A549 (cell line): ENCODE data around the gene CD99. TPM values are rescaled to one million over a fixed set of nuclear protein-coding genes. Genes with fewer than 3 reads are reported as not detected.

ENCODE experiments used
- ATAC-seq, 2 experiments: fragments of 200-7000 bp in 1 of 2; fragments of >200 bp in 1 of 2; cut with Nextera tagmentation in 1 of 2; cut with Tn5 transposase in 1 of 2; 3 replicates each; pipeline versions ENCODE4 v1.8.0 to v1.9.1; 2018 to 2020; ENCODE audit warnings: mild to moderate bottlenecking in 1 of 2, moderate library complexity in 1 of 2
- CTCF ChIA-PET: fragments of 300-600 bp; sonication (Branson Sonifier 250); formaldehyde crosslinking; extraction: SDS; loops from one replicate; lab custom pipeline; 2021; ENCODE audit warnings: antibody characterized with exemption, inconsistent platforms; lab: Yijun Ruan, JAX
- POLR2A ChIA-PET: fragments of 350-600 bp; formaldehyde crosslinking; extraction: SDS; loops from one replicate; lab custom pipeline; 2021; ENCODE audit warnings: antibody characterized with exemption, inconsistent platforms; lab: Yijun Ruan, JAX
- DNase-seq, 2 experiments: peaks; one replicate each; pipeline versions ENCODE4 v3.0.0 to v3.0.0-alpha.2; 2011 to 2016; ENCODE audit warnings: low read depth in 1 of 2, low spot score in 1 of 2
- FAIRE-seq: peaks from 2 replicates; lab custom pipeline; 2011; peaks lifted over from hg19 to GRCh38; lab: Jason Lieb, UNC
- H3K27ac ChIP-seq, 2 experiments: fragments of >200 bp; sonication (Bioruptor Twin); formaldehyde crosslinking; 3 replicates each; pipeline ENCODE4 v1.5.1; 2016 to 2017
- H3K4me1 ChIP-seq: fragments of >200 bp; sonication (Bioruptor Twin); formaldehyde crosslinking; 3 replicates; pipeline ENCODE4 v1.6.1; 2016
- H3K4me2 ChIP-seq: fragments of >200 bp; sonication (Bioruptor Twin); formaldehyde crosslinking; 3 replicates; pipeline ENCODE4 v1.6.1; 2016
- H3K4me3 ChIP-seq: fragments of >200 bp; sonication (Bioruptor Twin); formaldehyde crosslinking; 3 replicates; pipeline ENCODE4 v1.5.1; 2016
- H3K9me3 ChIP-seq: fragments of >200 bp; sonication (Bioruptor Twin); formaldehyde crosslinking; 3 replicates; pipeline ENCODE4 v1.6.1; 2016
- ATOH8 ChIP-seq: fragments of 250-450 bp; sonication (Bioruptor Pico); IDR thresholded peaks from 2 replicates; pipeline ENCODE4 v1.5.0; 2020; ENCODE audit warnings: low read depth, mild to moderate bottlenecking, moderate library complexity
- CEBPB ChIP-seq, 2 experiments: fragments of >200 bp in 1 of 2; sonication (Bioruptor Twin) in 1 of 2; formaldehyde crosslinking in 1 of 2; IDR thresholded peaks; 2 replicates each; pipeline ENCODE4 v1.6.1; 2012 to 2016
- CHD2 ChIP-seq: fragments of 150-350 bp; IDR thresholded peaks from 2 replicates; pipeline ENCODE4 v1.6.1; 2014; ENCODE audit warnings: low read length; ENCODE audit not compliant: partially characterized antibody
- EHF ChIP-seq: fragments of 250-450 bp; sonication (Bioruptor Pico); IDR thresholded peaks from 2 replicates; pipeline ENCODE4 v1.5.0; 2020; ENCODE audit warnings: mild to moderate bottlenecking
- EHMT2 ChIP-seq: fragments of 200-600 bp; sonication (generic); IDR thresholded peaks from 2 replicates; pipeline ENCODE4 v1.6.1; 2016; ENCODE audit warnings: antibody characterized with exemption, low read depth, mild to moderate bottlenecking, moderate library complexity
- EP300 ChIP-seq, 2 experiments: fragments of >200 bp; sonication (Bioruptor Twin); formaldehyde crosslinking; IDR thresholded peaks; 2 replicates in 1 of 2; 3 replicates in 1 of 2; pipeline ENCODE4 v1.6.1; 2016 to 2017
- ESRRA ChIP-seq: fragments of 150-350 bp; IDR thresholded peaks from 2 replicates; pipeline ENCODE4 v1.6.1; 2014; ENCODE audit warnings: mild to moderate bottlenecking, low read length, borderline replicate concordance
- FOSB ChIP-seq: fragments of 250-450 bp; sonication (Bioruptor Pico); IDR thresholded peaks from 2 replicates; pipeline ENCODE4 v1.5.0; 2020; ENCODE audit warnings: mild to moderate bottlenecking, moderate library complexity
- FOSL2 ChIP-seq, 2 experiments: fragments of 450-650 bp in 1 of 2; fragments of >200 bp in 1 of 2; sonication (Bioruptor Twin) in 1 of 2; formaldehyde crosslinking; IDR thresholded peaks; 2 replicates each; pipeline versions ENCODE4 v1.5.0 to v1.6.1; 2016 to 2020; ENCODE audit warnings: mild to moderate bottlenecking in 1 of 2, moderate library complexity in 1 of 2
- FOXS1 ChIP-seq: fragments of 250-450 bp; sonication (Bioruptor Pico); IDR thresholded peaks from 2 replicates; pipeline ENCODE4 v1.5.0; 2020; ENCODE audit warnings: mild to moderate bottlenecking, moderate library complexity
- GATA3 ChIP-seq: IDR thresholded peaks from 2 replicates; pipeline ENCODE4 v1.6.1; 2012; ENCODE audit warnings: borderline replicate concordance
- HDAC2 ChIP-seq: fragments of 200-600 bp; sonication (generic); IDR thresholded peaks from 2 replicates; pipeline ENCODE4 v1.6.1; 2016
- HOXB13 ChIP-seq: fragments of 250-450 bp; sonication (Bioruptor Pico); IDR thresholded peaks from 2 replicates; pipeline ENCODE4 v1.5.0; 2020; ENCODE audit warnings: low read depth, mild to moderate bottlenecking, moderate library complexity
- JUN ChIP-seq, 2 experiments: fragments of >200 bp; sonication (Bioruptor Twin); formaldehyde crosslinking; IDR thresholded peaks; 2 replicates in 1 of 2; 3 replicates in 1 of 2; pipeline ENCODE4 v1.6.1; 2016 to 2017
- JUNB ChIP-seq: fragments of >200 bp; sonication (Bioruptor Twin); formaldehyde crosslinking; IDR thresholded peaks from 2 replicates; pipeline ENCODE4 v1.6.1; 2016
- KDM1A ChIP-seq: fragments of 200-600 bp; sonication (generic); IDR thresholded peaks from 2 replicates; pipeline ENCODE4 v1.6.1; 2016; ENCODE audit warnings: low read depth, mild to moderate bottlenecking
- KDM5A ChIP-seq: fragments of 200-600 bp; sonication (generic); IDR thresholded peaks from 2 replicates; pipeline ENCODE4 v1.6.1; 2016; ENCODE audit warnings: antibody characterized with exemption, mild to moderate bottlenecking
- MYC ChIP-seq: IDR thresholded peaks from 2 replicates; pipeline ENCODE4 v1.6.1; 2012; ENCODE audit warnings: mild to moderate bottlenecking, inconsistent platforms, low read length, improper control_type of control experiment, borderline replicate concordance
- NR3C1 ChIP-seq: fragments of >200 bp; sonication (Bioruptor Twin); formaldehyde crosslinking; IDR thresholded peaks from 3 replicates; pipeline ENCODE4 v1.6.1; 2017
- PHF8 ChIP-seq: fragments of 200-600 bp; sonication (generic); IDR thresholded peaks from 2 replicates; pipeline ENCODE4 v1.6.1; 2016; ENCODE audit warnings: low read depth, mild to moderate bottlenecking, antibody characterized with exemption, moderate library complexity, borderline replicate concordance
- POLR2A ChIP-seq: IDR thresholded peaks from 2 replicates; pipeline ENCODE4 v1.6.1; 2012; ENCODE audit warnings: mild to moderate bottlenecking, low read length
- RNF2 ChIP-seq: fragments of 200-600 bp; sonication (generic); IDR thresholded peaks from 2 replicates; pipeline ENCODE4 v1.6.1; 2016; ENCODE audit warnings: low read depth, mild to moderate bottlenecking, antibody characterized with exemption, moderate library complexity, borderline replicate concordance
- SREBF2 ChIP-seq: fragments of 450-650 bp; IDR thresholded peaks from 2 replicates; pipeline ENCODE4 v1.6.1; 2014; ENCODE audit warnings: mild to moderate bottlenecking, moderate library complexity
- TFCP2L1 ChIP-seq: fragments of 250-450 bp; sonication (Bioruptor Pico); IDR thresholded peaks from 2 replicates; pipeline ENCODE4 v1.5.0; 2021; ENCODE audit warnings: mild to moderate bottlenecking
- TP53 ChIP-seq: fragments of 250-450 bp; sonication (Bioruptor Pico); IDR thresholded peaks from 2 replicates; pipeline ENCODE4 v1.5.0; 2021; ENCODE audit warnings: mild to moderate bottlenecking, moderate library complexity
- ZFP36 ChIP-seq: fragments of 450-650 bp; IDR thresholded peaks from 2 replicates; pipeline ENCODE4 v1.6.1; 2014; ENCODE audit warnings: borderline replicate concordance; ENCODE audit not compliant: partially characterized antibody
- ZNF302 ChIP-seq: fragments of 250-450 bp; sonication (Bioruptor Pico); IDR thresholded peaks from 2 replicates; pipeline ENCODE4 v1.9.0; 2021; ENCODE audit warnings: inconsistent platforms, mild to moderate bottlenecking, moderate library complexity
- ZSCAN20 ChIP-seq: fragments of 250-450 bp; sonication (Bioruptor Pico); IDR thresholded peaks from 2 replicates; pipeline ENCODE4 v1.8.0; 2022; ENCODE audit warnings: mild to moderate bottlenecking, moderate library complexity
- WGBS: methylation state at CpG from one replicate; pipeline ENCODE4 v1.1.6; 2017; ENCODE audit errors: missing lambda C conversion rate; 5-methylcytosine and 5-hydroxymethylcytosine counted together
- polyA plus RNA-seq, 4 experiments: library from polyadenylated mRNA; depleted of rRNA in 3 of 4; stranded (reverse); fragments of >200 nt; fragmentation: RNase III in 1 of 4; extraction: RNeasy Plus Mini Kit Qiagen cat#74134 plus additional on column Dnase treatment in 1 of 4; gene quantifications; 2 replicates in 3 of 4; 3 replicates in 1 of 4; pipeline ENCODE4 v1.2.3, GENCODE V29; 2011 to 2017
- TF ChIP-seq, protein P1 (sequence below): fragments of 200-600 bp; sonication (generic); IDR thresholded peaks from 2 replicates; pipeline ENCODE4 v1.6.1; 2016; ENCODE audit warnings: antibody characterized with exemption, mild to moderate bottlenecking, moderate library complexity
- TF ChIP-seq, protein P2 (sequence below): fragments of 150-350 bp; IDR thresholded peaks from 2 replicates; pipeline ENCODE4 v1.6.1; 2014; ENCODE audit warnings: low read depth, mild to moderate bottlenecking, low read length
- TF ChIP-seq, protein P3 (sequence below): fragments of 250-450 bp; sonication (Bioruptor Pico); IDR thresholded peaks from 2 replicates; pipeline ENCODE4 v1.5.0; 2021; ENCODE audit warnings: mild to moderate bottlenecking, moderate library complexity, borderline replicate concordance

The CD99 gene
- polyA plus RNA-seq, 2 of the 4 experiments (the other 2 are of a cell fraction), result 136 to 172 TPM

DNA sequence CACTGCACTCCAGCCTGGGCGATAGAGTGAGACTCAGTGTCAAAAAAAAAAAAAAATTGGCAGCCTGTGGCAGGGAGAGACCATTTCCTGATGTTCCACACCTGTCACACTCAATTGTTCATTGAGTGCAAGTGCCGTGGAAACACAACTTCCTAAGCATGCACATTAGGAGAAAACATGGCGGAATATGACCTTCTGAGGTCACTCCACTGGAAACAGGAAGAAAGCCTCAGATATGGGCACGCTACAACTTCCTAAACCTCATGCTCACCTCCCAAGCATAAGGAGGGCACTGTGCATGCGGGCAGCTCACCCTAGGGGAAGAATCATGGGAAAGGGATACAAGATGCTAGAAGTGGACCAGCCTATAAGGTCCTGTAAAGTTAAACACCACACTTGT is 28.5 kb upstream of the CD99 start:
- DNase-seq (no peak), FAIRE-seq (no peak), ATAC-seq (no peak)
- no peak overlapping the region for H3K27ac ChIP-seq
- ChIA-PET POLR2A (no interaction called here), CTCF (no interaction called here)
- no peak overlapping the region for H3K4me2 ChIP-seq
- no peaks in the 10 kb centered on the region for H3K4me1 ChIP-seq
- H3K9me3 ChIP-seq, result no peaks in the 10 kb centered on the region
- no peak overlapping the region for H3K4me3 ChIP-seq
- TF ChIP-seq HDAC2 (no peak), EHF (CRISPR knock-in tag) (no peak), KDM1A (no peak), MYC (no peak), GATA3 (no peak), FOSL2 (IDR thresholded peaks at IDR 0.05) (no peak), FOSL2 (CRISPR knock-in tag; IDR thresholded peaks at IDR 0.05) (no peak), EHMT2 (no peak), TFCP2L1 (CRISPR knock-in tag) (no peak), NR3C1 (no peak), ZFP36 (no peak), POLR2A (no peak)
- TF ChIP-seq, protein P1, sequence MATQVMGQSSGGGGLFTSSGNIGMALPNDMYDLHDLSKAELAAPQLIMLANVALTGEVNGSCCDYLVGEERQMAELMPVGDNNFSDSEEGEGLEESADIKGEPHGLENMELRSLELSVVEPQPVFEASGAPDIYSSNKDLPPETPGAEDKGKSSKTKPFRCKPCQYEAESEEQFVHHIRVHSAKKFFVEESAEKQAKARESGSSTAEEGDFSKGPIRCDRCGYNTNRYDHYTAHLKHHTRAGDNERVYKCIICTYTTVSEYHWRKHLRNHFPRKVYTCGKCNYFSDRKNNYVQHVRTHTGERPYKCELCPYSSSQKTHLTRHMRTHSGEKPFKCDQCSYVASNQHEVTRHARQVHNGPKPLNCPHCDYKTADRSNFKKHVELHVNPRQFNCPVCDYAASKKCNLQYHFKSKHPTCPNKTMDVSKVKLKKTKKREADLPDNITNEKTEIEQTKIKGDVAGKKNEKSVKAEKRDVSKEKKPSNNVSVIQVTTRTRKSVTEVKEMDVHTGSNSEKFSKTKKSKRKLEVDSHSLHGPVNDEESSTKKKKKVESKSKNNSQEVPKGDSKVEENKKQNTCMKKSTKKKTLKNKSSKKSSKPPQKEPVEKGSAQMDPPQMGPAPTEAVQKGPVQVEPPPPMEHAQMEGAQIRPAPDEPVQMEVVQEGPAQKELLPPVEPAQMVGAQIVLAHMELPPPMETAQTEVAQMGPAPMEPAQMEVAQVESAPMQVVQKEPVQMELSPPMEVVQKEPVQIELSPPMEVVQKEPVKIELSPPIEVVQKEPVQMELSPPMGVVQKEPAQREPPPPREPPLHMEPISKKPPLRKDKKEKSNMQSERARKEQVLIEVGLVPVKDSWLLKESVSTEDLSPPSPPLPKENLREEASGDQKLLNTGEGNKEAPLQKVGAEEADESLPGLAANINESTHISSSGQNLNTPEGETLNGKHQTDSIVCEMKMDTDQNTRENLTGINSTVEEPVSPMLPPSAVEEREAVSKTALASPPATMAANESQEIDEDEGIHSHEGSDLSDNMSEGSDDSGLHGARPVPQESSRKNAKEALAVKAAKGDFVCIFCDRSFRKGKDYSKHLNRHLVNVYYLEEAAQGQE, result no peak
- TF ChIP-seq, protein P2, sequence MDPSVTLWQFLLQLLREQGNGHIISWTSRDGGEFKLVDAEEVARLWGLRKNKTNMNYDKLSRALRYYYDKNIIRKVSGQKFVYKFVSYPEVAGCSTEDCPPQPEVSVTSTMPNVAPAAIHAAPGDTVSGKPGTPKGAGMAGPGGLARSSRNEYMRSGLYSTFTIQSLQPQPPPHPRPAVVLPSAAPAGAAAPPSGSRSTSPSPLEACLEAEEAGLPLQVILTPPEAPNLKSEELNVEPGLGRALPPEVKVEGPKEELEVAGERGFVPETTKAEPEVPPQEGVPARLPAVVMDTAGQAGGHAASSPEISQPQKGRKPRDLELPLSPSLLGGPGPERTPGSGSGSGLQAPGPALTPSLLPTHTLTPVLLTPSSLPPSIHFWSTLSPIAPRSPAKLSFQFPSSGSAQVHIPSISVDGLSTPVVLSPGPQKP, result no peak
- WGBS, result 86% methylated on average over 5 of the region's 5 CpGs

DNA sequence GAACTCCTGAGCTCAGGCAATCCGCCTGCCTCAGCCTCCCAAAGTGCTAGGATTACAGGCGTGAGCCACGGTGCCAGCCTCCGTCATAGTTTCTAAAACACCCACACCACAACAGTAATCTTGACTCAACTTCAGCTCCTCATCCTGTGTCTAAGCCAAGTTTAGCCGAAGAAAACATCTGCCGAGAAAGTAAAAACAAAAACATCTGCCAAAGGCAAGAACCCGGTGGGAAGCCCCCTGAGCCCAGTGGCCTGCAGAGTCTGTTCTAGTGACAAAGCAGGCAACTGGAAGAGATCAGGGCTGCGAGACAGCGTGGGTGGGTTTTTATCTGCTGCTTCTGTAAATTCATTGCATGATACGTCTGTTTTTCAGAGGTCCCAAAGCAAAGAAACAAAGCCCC is 26.6 kb upstream of the CD99 start:
- ChIA-PET CTCF (no interaction called here), POLR2A (no interaction called here)
- no peak for FAIRE-seq
- H3K4me2 ChIP-seq, result no peak overlapping the region
- H3K9me3 ChIP-seq, result no peaks in the 10 kb centered on the region
- no peak overlapping the region for H3K27ac ChIP-seq
- TF ChIP-seq JUNB (no peak), ESRRA (no peak), PHF8 (no peak), KDM5A (no peak), CHD2 (no peak), FOSB (CRISPR knock-in tag) (no peak), NR3C1 (no peak), FOXS1 (CRISPR knock-in tag) (no peak), ATOH8 (no peak), HOXB13 (CRISPR knock-in tag) (no peak), CEBPB (IDR thresholded peaks at IDR 0.05) (no peak), ZSCAN20 (CRISPR knock-in tag) (no peak), RNF2 (no peak), ZNF302 (CRISPR knock-in tag) (no peak), EP300 (IDR thresholded peaks at IDR 0.05) (no peak), SREBF2 (no peak), TP53 (CRISPR knock-in tag) (no peak), JUN (IDR thresholded peaks at IDR 0.05) (no peak)
- TF ChIP-seq, protein P3, sequence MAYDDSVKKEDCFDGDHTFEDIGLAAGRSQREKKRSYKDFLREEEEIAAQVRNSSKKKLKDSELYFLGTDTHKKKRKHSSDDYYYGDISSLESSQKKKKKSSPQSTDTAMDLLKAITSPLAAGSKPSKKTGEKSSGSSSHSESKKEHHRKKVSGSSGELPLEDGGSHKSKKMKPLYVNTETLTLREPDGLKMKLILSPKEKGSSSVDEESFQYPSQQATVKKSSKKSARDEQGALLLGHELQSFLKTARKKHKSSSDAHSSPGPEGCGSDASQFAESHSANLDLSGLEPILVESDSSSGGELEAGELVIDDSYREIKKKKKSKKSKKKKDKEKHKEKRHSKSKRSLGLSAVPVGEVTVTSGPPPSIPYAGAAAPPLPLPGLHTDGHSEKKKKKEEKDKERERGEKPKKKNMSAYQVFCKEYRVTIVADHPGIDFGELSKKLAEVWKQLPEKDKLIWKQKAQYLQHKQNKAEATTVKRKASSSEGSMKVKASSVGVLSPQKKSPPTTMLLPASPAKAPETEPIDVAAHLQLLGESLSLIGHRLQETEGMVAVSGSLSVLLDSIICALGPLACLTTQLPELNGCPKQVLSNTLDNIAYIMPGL (CRISPR knock-in tag), result no peak
- 86% methylated on average over 10 of the region's 10 CpGs for WGBS
- ATAC-seq, result no peak
- DNase-seq, result no peak
- H3K4me3 ChIP-seq, result no peak overlapping the region
- H3K4me1 ChIP-seq, result no peaks in the 10 kb centered on the region
